Stimulated activated CD4-positive, alpha-beta T cell treated with anti-CD3 and anti-CD28 coated beads, Interleukin-4, amount 100 ng/mL, for 1 hour (primary cell): ENCODE results near the gene SSC5D.

Experiments
- DNase-seq: peaks from one replicate; pipeline ENCODE4 v3.0.0-alpha.2; 2020

Gene SSC5D

GRCh38 chr19:55474269-55475265 is 13.7 kb upstream of the SSC5D start:
- DNase-seq = no peak

GRCh38 chr19:55476100-55476775 is 12.0 kb upstream of the SSC5D start, which contains the start of gene ZNF628:
TSS of gene ZNF628 (plus strand) at chr19:55476617. CDS start at chr19:55479911, 3,294 bp downstream.
- DNase-seq = peak; percentile 98

- no peak for DNase-seq
These were observed 10.3 kb upstream of the SSC5D start for GRCh38 chr19:55477905-55478304.

- DNase-seq = no peak
These were observed 9.9 kb upstream of the SSC5D start for GRCh38 chr19:55478364-55478763.

GRCh38 chr19:55479045-55479444 is 9.2 kb upstream of the SSC5D start:
- DNase-seq = no peak

GRCh38 chr19:55479451-55480230 is 8.6 kb upstream of the SSC5D start:
- DNase-seq = no peak

- no peak for DNase-seq
These were observed 7.0 kb upstream of the SSC5D start for GRCh38 chr19:55481148-55481793.

- no peak for DNase-seq
These were observed 6.5 kb upstream of the SSC5D start for GRCh38 chr19:55481794-55482155.

- DNase-seq = no peak
These were observed 5.9 kb upstream of the SSC5D start for GRCh38 chr19:55482156-55482961.

GRCh38 chr19:55482967-55483705 is 5.1 kb upstream of the SSC5D start:
- no peak for DNase-seq

GRCh38 chr19:55483706-55484592 is 4.3 kb upstream of the SSC5D start:
- no peak for DNase-seq

GRCh38 chr19:55484593-55485438 is 3.4 kb upstream of the SSC5D start, which contains the start of gene NAT14:
TSS of gene NAT14 (plus strand) at chr19:55485188. CDS start at chr19:55485709, 521 bp downstream.
- peak; percentile 64 for DNase-seq

- DNase-seq = no peak
These were observed 2.7 kb upstream of the SSC5D start for GRCh38 chr19:55485439-55486011.

GRCh38 chr19:55486043-55486970 is 1.9 kb upstream of the SSC5D start:
- DNase-seq = no peak

GRCh38 chr19:55486971-55487923 is 989 bp upstream of the SSC5D start:
- DNase-seq = peak; percentile 43
